HG03571 (cell line): Measurements from ENCODE around the gene IFRD1.
"Not testable (repeated sequence)": the region's sequence is repeated elsewhere in the genome, so short reads cannot be mapped to it uniquely, and the experiment has no call there.

ENCODE experiments used
- ATAC-seq: cut with Tn5 transposase; IDR thresholded peaks from one replicate; pipeline ENCODE4 v1.9.1; 2021; ENCODE audit not compliant: unreplicated experiment

Gene IFRD1

GRCh38 chr7:112442210-112442609, 8.1 kb upstream of the IFRD1 start:
- no peak for ATAC-seq

GRCh38 chr7:112444505-112444904, 5.8 kb upstream of the IFRD1 start:
- ATAC-seq = no peak

GRCh38 chr7:112446431-112446830, 3.8 kb upstream of the IFRD1 start:
- no peak for ATAC-seq

DNA sequence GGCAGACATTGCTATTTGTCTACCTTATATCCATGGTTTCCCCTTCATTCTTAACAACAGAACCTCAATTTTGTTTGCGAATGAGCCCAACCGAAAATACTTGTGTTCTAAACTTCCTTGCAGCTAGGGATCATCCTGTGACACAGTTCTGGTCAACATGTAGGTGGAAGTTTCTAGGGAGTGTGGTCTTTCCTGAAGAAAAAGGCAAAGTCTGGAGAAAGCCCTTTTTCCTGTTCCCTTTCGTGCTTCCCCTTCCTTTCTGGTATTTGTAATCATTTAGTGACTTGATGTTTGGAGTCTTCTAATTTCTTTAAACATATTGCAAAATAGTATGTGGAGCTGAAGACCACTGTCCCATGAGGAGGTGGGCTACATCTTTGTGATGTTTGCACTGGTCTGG, 2.9 kb upstream of the IFRD1 start:
- no peak for ATAC-seq

DNA sequence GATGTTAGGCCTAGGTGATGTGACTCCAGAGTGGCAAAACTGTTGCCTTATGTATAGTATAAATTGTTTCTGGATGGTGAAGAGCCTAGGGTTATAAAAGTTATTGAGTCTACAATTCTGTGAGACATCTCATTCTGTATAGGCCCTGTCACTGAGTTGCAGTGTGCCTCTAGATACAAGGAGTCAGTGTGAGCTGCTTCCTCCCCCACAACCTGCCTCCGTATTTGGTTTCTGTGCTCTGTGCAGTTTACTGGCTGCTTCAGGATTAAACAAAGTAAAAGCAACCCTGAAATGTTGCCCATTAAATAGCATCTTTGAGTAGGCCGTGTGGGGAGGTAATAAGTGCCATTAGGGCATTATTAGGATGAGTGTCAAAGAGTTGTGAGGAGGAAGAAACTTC, 1.9 kb upstream of the IFRD1 start:
- ATAC-seq = no peak

DNA sequence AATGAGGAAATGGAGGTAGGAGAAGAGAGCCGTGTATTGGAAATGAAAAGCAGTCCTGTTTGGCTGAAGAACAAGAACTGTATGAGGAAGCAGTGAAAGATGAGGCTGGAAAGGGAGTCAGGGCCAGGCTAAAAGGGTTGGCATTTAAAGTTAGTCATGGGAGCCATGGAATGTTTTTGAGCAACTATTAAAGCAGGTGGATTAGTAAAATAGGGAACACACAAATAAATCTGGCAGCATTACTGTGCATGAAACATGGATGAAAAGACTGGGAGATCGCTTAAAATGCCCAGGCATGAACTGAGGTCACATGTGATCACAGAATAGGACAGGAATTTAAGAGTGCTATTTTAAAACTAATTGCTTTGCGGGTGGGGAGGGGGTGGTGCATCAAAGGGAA, 1.4 kb upstream of the IFRD1 start:
- no peak for ATAC-seq

DNA sequence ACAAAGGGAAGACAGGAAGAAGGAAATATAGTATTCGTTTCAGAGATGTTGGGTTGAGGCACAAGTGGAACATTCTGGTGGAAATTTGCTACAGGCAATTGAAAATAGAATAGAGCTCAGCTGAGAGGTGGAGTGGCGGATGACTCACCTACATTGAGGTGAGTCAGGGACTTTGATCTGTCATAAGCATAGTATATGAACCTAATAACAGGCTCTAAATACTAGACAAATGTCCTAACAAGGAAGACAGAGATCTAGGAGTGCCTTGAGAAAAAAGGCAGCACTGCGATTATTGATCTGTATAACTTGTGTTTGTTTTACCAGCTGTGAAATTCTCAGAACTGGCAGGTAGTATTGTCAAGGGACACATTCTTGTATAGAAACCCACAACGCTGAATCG, 907 bp upstream of the IFRD1 start:
- no peak for ATAC-seq

DNA sequence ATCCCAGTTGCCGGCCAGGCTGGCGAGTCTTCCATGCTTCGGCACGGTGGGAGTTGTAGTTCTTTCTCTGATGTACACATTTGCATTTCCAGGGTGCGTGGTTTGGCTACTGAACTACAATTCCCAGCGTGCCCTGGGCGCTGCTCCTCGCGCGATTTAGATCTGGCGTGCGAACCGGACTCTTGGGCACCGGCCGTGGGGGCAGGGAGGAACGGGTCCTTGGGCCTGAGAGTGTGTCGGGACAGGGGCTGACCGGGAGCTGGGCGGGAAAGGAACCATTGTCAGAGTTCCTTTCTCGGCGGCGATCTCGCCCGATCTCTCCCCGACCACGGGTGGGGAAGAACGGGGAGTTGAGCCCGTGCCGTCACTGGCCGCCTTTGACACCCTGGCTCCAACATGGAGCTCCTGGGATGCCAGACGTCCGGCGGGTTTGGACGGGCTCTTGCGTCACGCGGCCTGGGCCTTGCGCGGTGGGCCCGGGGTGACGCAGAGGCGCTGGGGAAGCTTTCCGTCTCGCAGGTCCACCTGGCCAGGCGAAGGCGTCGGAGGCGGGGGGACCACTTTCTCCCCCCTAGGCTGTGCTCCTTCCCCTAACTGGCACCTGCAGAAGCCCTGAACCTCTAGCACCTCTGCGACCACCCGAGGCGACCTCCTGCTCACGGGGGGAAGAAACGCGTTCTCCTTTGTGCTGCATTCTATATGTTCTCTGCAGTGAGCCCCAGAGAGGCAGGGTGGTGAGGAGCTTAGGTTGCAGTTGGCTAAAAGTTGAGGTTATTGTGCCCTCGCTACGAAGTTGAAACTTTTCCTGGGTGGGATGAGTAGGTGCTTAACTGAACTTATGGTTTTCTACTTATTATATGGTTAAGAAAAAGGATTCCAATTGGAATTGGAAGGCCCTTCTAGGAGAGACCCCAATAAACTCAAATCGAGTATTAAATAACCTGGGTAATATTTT, 824 bp downstream of the IFRD1 start:
- ATAC-seq = peak; percentile 80

- no peak for ATAC-seq
Observed at GRCh38 chr7:112452102-112452888, 2.0 kb downstream of the IFRD1 start.

- ATAC-seq = no peak
Observed at GRCh38 chr7:112453505-112454171, 3.4 kb downstream of the IFRD1 start.

DNA sequence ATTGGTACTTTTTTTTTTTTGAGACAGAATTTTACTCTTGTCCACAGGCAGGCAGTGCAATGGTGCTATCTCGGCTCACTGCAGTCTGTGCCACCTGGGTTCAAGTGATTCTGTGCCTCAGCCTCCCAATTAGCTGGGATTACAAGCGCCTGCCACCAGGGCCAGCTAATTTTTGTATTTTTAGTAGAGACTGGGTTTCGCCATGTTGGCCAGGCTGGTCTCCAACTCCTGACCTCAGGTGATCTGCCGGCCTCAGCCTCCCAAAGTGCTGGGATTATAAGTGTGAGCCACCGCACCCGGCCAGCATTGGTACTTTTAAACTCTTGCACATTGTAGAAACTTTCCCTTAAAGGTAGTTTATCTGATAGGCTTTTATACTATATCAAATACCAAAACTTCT, 3.9 kb downstream of the IFRD1 start:
- ATAC-seq = not testable (repeated sequence)

GRCh38 chr7:112459645-112460044, 9.4 kb downstream of the IFRD1 start:
- no peak for ATAC-seq

DNA sequence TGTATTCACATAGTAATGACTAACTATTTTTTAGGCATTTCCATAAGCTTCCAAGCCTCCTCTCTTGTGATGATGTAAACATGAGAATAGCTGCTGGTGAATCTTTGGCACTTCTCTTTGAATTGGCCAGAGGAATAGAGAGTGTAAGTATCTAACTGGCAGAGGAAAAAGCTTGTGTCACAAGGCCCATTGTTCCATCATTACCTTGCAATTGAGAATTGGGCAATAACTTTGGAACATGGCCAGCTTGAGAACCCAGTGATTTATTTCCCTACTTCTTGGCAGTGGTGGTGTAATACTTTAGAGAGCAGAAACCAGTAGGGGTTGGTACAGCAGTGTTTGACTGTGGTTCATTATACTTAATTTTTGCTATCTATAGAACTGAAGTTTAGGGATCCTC, 12.0 kb downstream of the IFRD1 start:
- ATAC-seq = no peak

DNA sequence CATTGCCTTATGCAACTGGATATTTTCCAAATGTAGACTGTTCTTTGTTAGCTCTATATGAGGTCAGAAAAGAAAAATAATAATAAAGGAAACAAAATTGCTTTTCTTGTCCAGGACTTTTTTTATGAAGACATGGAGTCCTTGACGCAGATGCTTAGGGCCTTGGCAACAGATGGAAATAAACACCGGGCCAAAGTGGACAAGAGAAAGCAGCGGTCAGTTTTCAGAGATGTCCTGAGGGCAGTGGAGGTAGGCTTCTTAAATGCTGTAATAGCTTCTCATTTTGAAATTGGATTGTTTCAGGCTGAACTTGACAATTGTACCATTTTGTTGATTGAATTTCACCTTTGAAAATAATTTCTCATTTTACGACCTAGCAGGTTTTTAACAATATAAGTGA, 17.6 kb downstream of the IFRD1 start:
- no peak for ATAC-seq

DNA sequence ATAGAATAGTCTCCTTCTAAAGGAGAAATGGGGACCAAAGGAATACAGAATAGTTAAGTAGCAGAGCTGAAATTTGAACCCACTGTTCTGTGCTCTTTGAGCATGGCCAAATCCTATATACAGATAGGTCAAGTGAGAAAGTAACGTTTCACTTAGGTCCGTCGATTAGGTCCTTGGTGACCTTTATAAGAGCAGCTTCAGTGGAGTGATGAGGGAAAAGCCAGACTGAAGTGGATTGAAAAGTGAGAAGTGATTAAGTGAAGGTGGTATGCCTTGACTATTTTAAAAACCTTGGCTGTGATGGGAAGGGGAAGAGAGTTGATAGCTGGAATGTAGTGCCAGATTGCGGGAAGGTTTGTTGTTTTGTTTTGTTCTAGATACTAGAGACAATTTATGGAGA, 19.9 kb downstream of the IFRD1 start:
- no peak for ATAC-seq

DNA sequence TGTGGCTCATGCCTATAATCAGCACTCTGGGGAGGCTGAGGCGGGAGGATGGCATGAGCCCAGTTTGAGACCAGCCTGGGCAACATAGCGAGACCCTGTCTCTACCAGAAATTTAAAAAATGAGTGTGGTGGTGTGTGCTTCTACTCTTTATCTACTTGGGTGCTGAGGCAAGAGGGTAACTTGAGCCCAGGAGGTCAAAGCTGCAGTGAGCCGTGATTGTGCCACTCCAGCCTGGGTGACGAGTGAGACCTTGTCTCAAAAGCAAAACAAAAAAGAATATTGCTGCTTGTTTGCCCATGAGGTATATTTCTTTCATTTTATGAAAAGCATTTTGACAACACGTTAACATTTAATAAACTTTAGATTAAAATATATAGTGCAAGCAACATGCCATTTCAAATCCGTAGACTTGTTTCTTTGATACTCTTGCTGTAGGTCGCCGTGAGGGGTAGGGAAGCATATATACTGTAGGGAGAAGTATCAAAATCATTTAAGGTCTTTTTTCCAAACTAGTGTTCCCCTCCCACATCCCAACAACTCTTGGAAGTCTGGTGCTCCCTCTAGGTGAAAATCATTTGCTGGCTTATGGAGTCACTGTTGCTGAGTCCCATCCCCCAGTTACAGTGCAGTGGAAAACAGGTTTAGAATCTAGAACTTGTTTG, 26.3 kb downstream of the IFRD1 start:
- ATAC-seq = no peak

DNA sequence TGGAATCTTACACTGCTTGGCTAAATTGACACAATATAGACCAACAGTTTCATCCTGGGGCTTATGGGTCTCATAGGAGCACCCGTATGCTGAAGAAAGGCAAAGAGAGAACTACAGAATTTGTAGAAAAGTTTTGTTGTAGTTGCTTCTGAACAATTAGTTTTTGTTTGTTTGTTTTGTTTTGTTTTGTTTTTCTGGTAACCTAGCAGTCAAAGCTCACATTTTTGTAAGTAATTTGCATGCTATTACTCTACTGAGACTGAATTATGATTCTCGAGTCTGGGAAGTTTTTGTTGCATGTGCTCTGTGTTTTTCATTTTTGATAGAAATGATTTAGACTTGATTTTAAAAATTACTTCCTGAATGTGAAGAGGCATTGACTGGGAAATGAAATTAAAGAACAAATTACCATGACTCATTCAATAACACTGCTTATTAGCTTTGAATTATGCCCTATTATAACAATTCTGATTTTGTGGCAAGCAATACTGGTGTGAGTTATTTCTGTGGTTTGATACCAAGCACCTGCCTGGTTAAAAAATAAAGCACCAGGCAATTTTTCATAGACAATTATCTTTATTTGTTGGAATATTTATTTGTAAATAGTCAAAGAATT, 31.0 kb downstream of the IFRD1 start:
- no peak for ATAC-seq

- no peak for ATAC-seq
Observed at GRCh38 chr7:112481833-112482670, 31.8 kb downstream of the IFRD1 start.

- ATAC-seq = no peak
Observed at GRCh38 chr7:112484671-112485167, 34.5 kb downstream of the IFRD1 start.

- no peak for ATAC-seq
Observed at GRCh38 chr7:112485766-112486165, 35.5 kb downstream of the IFRD1 start.
